GM12878 (cell line): ENCODE results near the gene ESRRB. TPM values are rescaled to one million over a fixed set of nuclear protein-coding genes. Genes with fewer than 3 reads are reported as not detected.

Experiments
- ATAC-seq: fragments of 200-7000 bp; cut with Tn5 transposase; 3 replicates; pipeline ENCODE4 v1.9.1; 2020; ENCODE audit warnings: mild to moderate bottlenecking, moderate library complexity
- BruUV-seq: library from RNA; stranded (reverse); fragments of 400-500 nt; replicated peaks from 2 replicates; lab custom pipeline; 2021; lab: Mats Ljungman, UMichigan
- CTCF ChIA-PET: fragments of 300-600 bp; sonication (Branson Sonifier 250); formaldehyde crosslinking; extraction: SDS; loops from one replicate; lab custom pipeline; 2021; ENCODE audit warnings: inconsistent platforms; lab: Yijun Ruan, JAX
- POLR2A ChIA-PET: fragments of 350-600 bp; formaldehyde crosslinking; extraction: SDS; loops from one replicate; lab custom pipeline; 2021; ENCODE audit warnings: inconsistent platforms; lab: Charles Lee
- RAD21 ChIA-PET: fragments of 300-600 bp; sonication (Branson Sonifier 250); formaldehyde crosslinking; loops from one replicate; lab custom pipeline; 2023; ENCODE audit warnings: antibody characterized with exemption; ENCODE audit not compliant: unreplicated experiment; lab: Charles Lee
- SMC1A ChIA-PET: fragments of 300-600 bp; sonication (Branson Sonifier 250); formaldehyde crosslinking; loops from one replicate; lab custom pipeline; 2023; ENCODE audit not compliant: unreplicated experiment, uncharacterized antibody; lab: Charles Lee
- DNase-seq: peaks from one replicate; pipeline ENCODE4 v3.0.0-alpha.2; 2011; ENCODE audit warnings: low read depth, low spot score
- FAIRE-seq: peaks from 3 replicates; lab custom pipeline; 2011; peaks lifted over from hg19 to GRCh38; lab: Jason Lieb, UNC
- H2AFZ ChIP-seq: 2 replicates; pipeline ENCODE4 v1.6.0; 2011; ENCODE audit warnings: low read depth, low read length, control low read depth; ENCODE audit not compliant: control insufficient read depth
- H3K27ac ChIP-seq: 2 replicates; pipeline ENCODE4 v1.5.1; 2011; ENCODE audit warnings: control low read depth; ENCODE audit not compliant: control insufficient read depth, insufficient read depth
- H3K27me3 ChIP-seq, 2 experiments: replicated peaks in 1 of 2; 2 replicates each; pipeline versions ENCODE4 v1.6.0 to v1.6.1; 2011; ENCODE audit warnings: low read length in 1 of 2; ENCODE audit not compliant: control insufficient read depth in 2 of 2, insufficient read depth in 2 of 2
- H3K36me3 ChIP-seq, 2 experiments: 2 replicates each; pipeline ENCODE4 v1.5.1; 2011; ENCODE audit warnings: low read length in 1 of 2; ENCODE audit not compliant: control insufficient read depth in 2 of 2, insufficient read depth in 2 of 2
- H3K4me1 ChIP-seq: 2 replicates; pipeline ENCODE4 v1.6.1; 2011; ENCODE audit warnings: mild to moderate bottlenecking, low read length, moderate library complexity, mixed read lengths; ENCODE audit not compliant: control insufficient read depth, insufficient read depth
- H3K4me2 ChIP-seq: 2 replicates; pipeline ENCODE4 v1.6.0; 2011; ENCODE audit warnings: control low read depth; ENCODE audit not compliant: control insufficient read depth, insufficient read depth
- H3K4me3 ChIP-seq: fragments of 200-600 bp; sonication (generic); 2 replicates; pipeline ENCODE4 v1.5.1; 2016
- H3K79me2 ChIP-seq: 2 replicates; pipeline ENCODE4 v1.6.0; 2011; ENCODE audit warnings: low read length; ENCODE audit not compliant: control insufficient read depth, insufficient read depth
- H3K9ac ChIP-seq: 2 replicates; pipeline ENCODE4 v1.8.0; 2011; ENCODE audit warnings: low read length, control low read depth, mixed read lengths; ENCODE audit not compliant: control insufficient read depth, insufficient read depth
- H3K9me3 ChIP-seq: replicated peaks from 3 replicates; pipeline ENCODE4 v1.5.1; 2011; ENCODE audit warnings: mild to moderate bottlenecking, low read length; ENCODE audit not compliant: control insufficient read depth, insufficient read depth
- H4K20me1 ChIP-seq: 2 replicates; pipeline ENCODE4 v1.6.0; 2011; ENCODE audit not compliant: control insufficient read depth, insufficient read depth
- E4F1 ChIP-seq: fragments of 450-650 bp; IDR thresholded peaks from 2 replicates; pipeline ENCODE4 v1.6.1; 2018; ENCODE audit warnings: borderline replicate concordance, mild to moderate bottlenecking; ENCODE audit not compliant: partially characterized antibody
- ELK1 ChIP-seq: IDR thresholded peaks from 2 replicates; pipeline ENCODE4 v1.6.1; 2012; ENCODE audit warnings: low read depth, low read length, improper control_type of control experiment
- ESRRA ChIP-seq: IDR thresholded peaks from 2 replicates; pipeline ENCODE4 v1.6.1; 2012; ENCODE audit warnings: mild to moderate bottlenecking, low read length, improper control_type of control experiment
- LARP7 ChIP-seq: fragments of 450-650 bp; IDR thresholded peaks from 2 replicates; pipeline ENCODE4 v1.6.1; 2017; ENCODE audit warnings: mild to moderate bottlenecking
- MEF2B ChIP-seq: fragments of 450-650 bp; IDR thresholded peaks from 2 replicates; pipeline ENCODE4 v1.6.1; 2018; ENCODE audit warnings: mild to moderate bottlenecking, moderate library complexity; ENCODE audit not compliant: partially characterized antibody, poor library complexity, severe bottlenecking
- NFYA ChIP-seq: IDR thresholded peaks from 2 replicates; pipeline ENCODE4 v1.6.1; 2011; ENCODE audit warnings: low read depth, mild to moderate bottlenecking, low read length, improper control_type of control experiment, borderline replicate concordance
- POLR2AphosphoS5 ChIP-seq: IDR thresholded peaks from 2 replicates; pipeline ENCODE4 v1.6.1; 2011; ENCODE audit warnings: mild to moderate bottlenecking, low read length, inconsistent platforms
- PRDM15 ChIP-seq: fragments of 450-650 bp; formaldehyde crosslinking; IDR thresholded peaks from 2 replicates; pipeline ENCODE4 v1.4.0; 2020; ENCODE audit warnings: mild to moderate bottlenecking, moderate library complexity
- SP1 ChIP-seq: IDR thresholded peaks from one replicate; pipeline ENCODE4 v1.6.1; 2011; ENCODE audit warnings: low read depth, low read length
- STAT3 ChIP-seq: IDR thresholded peaks from 2 replicates; pipeline ENCODE4 v1.6.1; 2011; ENCODE audit warnings: low read depth, low read length, improper control_type of control experiment
- SUZ12 ChIP-seq: fragments of 200-600 bp; sonication (generic); IDR thresholded peaks from one replicate; pipeline ENCODE4 v1.6.1; 2018; ENCODE audit warnings: antibody characterized with exemption, mild to moderate bottlenecking; ENCODE audit not compliant: unreplicated experiment
- ZNF274 ChIP-seq: IDR thresholded peaks from one replicate; pipeline ENCODE4 v1.8.0; 2011; ENCODE audit not compliant: insufficient read length, insufficient read depth
- WGBS: methylation state at CpG from one replicate; pipeline ENCODE4 v1.1.6; 2016; ENCODE audit warnings: low lambda C conversion rate; ENCODE audit not compliant: insufficient replicate concordance, insufficient coverage; ENCODE audit errors: missing lambda C conversion rate; 5-methylcytosine and 5-hydroxymethylcytosine counted together
- in situ Hi-C: fragments of 300-500 bp; cut with MboI; formaldehyde crosslinking; loops from 9 replicates; pipeline ENCODE4 v1.14.3; 2018; ENCODE audit warnings: mixed read lengths
- intact Hi-C: fragments of 100-400 bp; cut with micrococcal nuclease; formaldehyde crosslinking; loops from one replicate; pipeline ENCODE4 v1.14.2; 2022; ENCODE audit not compliant: unreplicated experiment
- polyA plus RNA-seq, 11 experiments: library from polyadenylated mRNA; depleted of rRNA in 4 of 11; unstranded in 6 of 11; stranded (reverse) in 5 of 11; fragments of >200 nt; fragmentation: Nextera tagmentation in 4 of 11; fragmentation: Illumina TruSeq in 1 of 11; extraction: Ambion mirVana in 4 of 11; extraction: Trizol in 1 of 11; gene quantifications; 1 replicate in 1 of 11; 2 replicates in 10 of 11; pipeline versions ENCODE4 v1.2.1 to v1.2.3, GENCODE V29; 2011 to 2016; ENCODE audit warnings: inconsistent platforms in 2 of 11, missing spikeins in 2 of 11, low read depth in 1 of 11
- total RNA-seq, 4 experiments: library from RNA; depleted of rRNA in 3 of 4; stranded (reverse); fragments of >200 nt in 3 of 4; fragmentation: Illumina TruSeq in 1 of 4; extraction: Trizol in 1 of 4; gene quantifications; 2 replicates each; pipeline versions ENCODE4 v1.2.1 to v1.2.3, GENCODE V29; 2013 to 2021

Gene ESRRB
- total and polyA plus RNA-seq, 10 of the 15 experiments (the other 5 are each of a cell fraction or from before 2014, with no cell fraction given), result 0.03 to 0.73 (median 0.11) TPM; not detected in 6

- no peak for TF ChIP-seq NFYA
These were observed 36.0 kb upstream of the ESRRB start (continued) for GRCh38 chr14:76339728-76340615.

GRCh38 chr14:76343386-76343785, 32.6 kb upstream of the ESRRB start:
- no peak overlapping the region for H3K9ac ChIP-seq
- 1% methylated on average over 4 of the region's 4 CpGs for WGBS
- intact Hi-C loops, result no loop called here
- no peak overlapping the region for H3K4me3 ChIP-seq
- no peaks in the 10 kb centered on the region for H3K9me3 ChIP-seq
- no peak overlapping the region for H2AFZ ChIP-seq
- DNase-seq (no peak), ATAC-seq (no peak), FAIRE-seq (no peak)
- in situ Hi-C loops, result no loop called here
- H3K36me3 ChIP-seq, result no peaks in the 10 kb centered on the region
- ChIA-PET SMC1A (interaction anchor here (0.9 kb wide), 1 partner anchor 9 kb away, joined by 3 read pairs; no protein-coding TSS in a partner anchor), RAD21 (no interaction called here), POLR2A (no interaction called here), CTCF (interaction anchor here (0.7 to 3.7 kb wide), 3 partner anchors 9 to 292 kb away, joined by 3 to 11 read pairs (median 5); no protein-coding TSS in a partner anchor)
- no peak overlapping the region for H3K4me2 ChIP-seq
- H3K79me2 ChIP-seq, result no peaks in the 10 kb centered on the region
- no peaks in the 10 kb centered on the region for H4K20me1 ChIP-seq
- H3K27ac ChIP-seq, result no peak overlapping the region
- no TSS peak for BruUV-seq
- no peaks in the 10 kb centered on the region; a peak in 1 of 4 replicates for H3K27me3 ChIP-seq
- no peak for TF ChIP-seq PRDM15 (CRISPR knock-in tag)
- TF ChIP-seq LARP7, result no peak
- TF ChIP-seq ZNF274, result no peak
- TF ChIP-seq ELK1, result no peak
- no peak for TF ChIP-seq POLR2AphosphoS5
- TF ChIP-seq SUZ12, result no peak
- no peak for TF ChIP-seq ESRRA
- no peak for TF ChIP-seq E4F1
- TF ChIP-seq MEF2B, result no peak
- TF ChIP-seq SP1, result no peak
- no peak for TF ChIP-seq STAT3
- TF ChIP-seq, all 136 proteins: peak for 0
- no peaks in the 10 kb centered on the region for H3K4me1 ChIP-seq
